HFF-Myc (cell line): Measurements from ENCODE around the gene GALNT16.
A peak's percentile ranks its signal among the peaks of the same experiment; 100 is the strongest.

ENCODE experiments used
- DNase-seq: peaks from one replicate; pipeline ENCODE4 v3.0.0-alpha.2; 2011; ENCODE audit warnings: low read depth; ENCODE audit errors: extremely low read depth
- H3K4me3 ChIP-seq: replicated peaks from 2 replicates; pipeline ENCODE4 v1.5.1; 2011; ENCODE audit warnings: low read depth, mild to moderate bottlenecking, control low read depth, low read length
- CTCF ChIP-seq: IDR thresholded peaks from 2 replicates; pipeline ENCODE4 v1.5.1; 2012; ENCODE audit warnings: mild to moderate bottlenecking, low read depth, low read length, control low read depth; ENCODE audit errors: missing control alignments

The GALNT16 gene

GRCh38 chr14:69401841-69402240 is 141.9 kb downstream of the GALNT16 start:
- no peak for TF ChIP-seq CTCF
- peak overlapping the region; percentile 96; the same call in 1 of the 2 replicates for H3K4me3 ChIP-seq
- DNase-seq, result no peak

- H3K4me3 ChIP-seq, result no peak overlapping the region
- TF ChIP-seq CTCF, result no peak
- DNase-seq, result no peak
Measured at GRCh38 chr14:69404478-69404877, 144.5 kb downstream of the GALNT16 start.

GRCh38 chr14:69404883-69405282 is 144.9 kb downstream of the GALNT16 start:
- TF ChIP-seq CTCF, result no peak
- no peak overlapping the region for H3K4me3 ChIP-seq
- DNase-seq, result no peak

GRCh38 chr14:69405762-69406161 is 145.8 kb downstream of the GALNT16 start:
- H3K4me3 ChIP-seq, result no peak overlapping the region
- no peak for TF ChIP-seq CTCF
- DNase-seq, result no peak
